HG02943 (cell line): Measurements from ENCODE around the gene RAB5B.

Experiments used
- ATAC-seq: cut with Tn5 transposase; IDR thresholded peaks from one replicate; pipeline ENCODE4 v1.9.1; 2021; ENCODE audit warnings: mild to moderate bottlenecking, low read depth, moderate library complexity; ENCODE audit not compliant: unreplicated experiment

The RAB5B gene

GRCh38 chr12:55940065-55940732 is 33.7 kb upstream of the RAB5B start:
- ATAC-seq, result peak; percentile 92

GRCh38 chr12:55942055-55942454 is 31.8 kb upstream of the RAB5B start:
- ATAC-seq, result no peak

- ATAC-seq, result no peak
These were observed 31.2 kb upstream of the RAB5B start for GRCh38 chr12:55942577-55943136.

- no peak for ATAC-seq
These were observed 27.3 kb upstream of the RAB5B start for GRCh38 chr12:55946553-55946952.

GRCh38 chr12:55955344-55955743 is 18.5 kb upstream of the RAB5B start:
- ATAC-seq, result no peak

GRCh38 chr12:55955800-55956508 is 17.9 kb upstream of the RAB5B start:
- no peak for ATAC-seq

- no peak for ATAC-seq
These were observed 16.6 kb upstream of the RAB5B start for GRCh38 chr12:55957106-55957859.

- no peak for ATAC-seq
These were observed 10.1 kb upstream of the RAB5B start for GRCh38 chr12:55963760-55964159.

- ATAC-seq, result no peak
These were observed 8.6 kb upstream of the RAB5B start for GRCh38 chr12:55965240-55965639.

- peak; percentile 13 for ATAC-seq
These were observed 7.9 kb upstream of the RAB5B start, which contains the start of gene PMEL for GRCh38 chr12:55965941-55966407. Gene PMEL (minus strand): TSS chr12:55966042. CDS start chr12:55966011, 31 bp downstream.

GRCh38 chr12:55966408-55967281 is 7.2 kb upstream of the RAB5B start, which contains the start of gene CDK2:
Gene CDK2 (plus strand): TSS chr12:55966830. CDS start chr12:55967009, 179 bp downstream.
- peak; percentile 97 for ATAC-seq

GRCh38 chr12:55969356-55969755 is 4.5 kb upstream of the RAB5B start:
- no peak for ATAC-seq

GRCh38 chr12:55970775-55971174 is 3.1 kb upstream of the RAB5B start:
- ATAC-seq, result no peak

GRCh38 chr12:55972042-55972441 is 1.8 kb upstream of the RAB5B start:
- ATAC-seq, result no peak

- ATAC-seq, result no peak
These were observed 1.4 kb upstream of the RAB5B start for GRCh38 chr12:55972456-55972855.

- ATAC-seq, result no peak
These were observed 823 bp upstream of the RAB5B start for GRCh38 chr12:55972911-55973598.

GRCh38 chr12:55974308-55974730 is 441 bp downstream of the RAB5B start:
- peak; percentile 13 for ATAC-seq

GRCh38 chr12:55978393-55978792 is 4.5 kb downstream of the RAB5B start:
- no peak for ATAC-seq

- ATAC-seq, result no peak
These were observed 5.2 kb downstream of the RAB5B start for GRCh38 chr12:55979069-55979468.
